Measurements from ENCODE around the gene CRLF3. TPM values are rescaled to one million over a fixed set of nuclear protein-coding genes. Genes with fewer than 3 reads are reported as not detected.
"Not testable (repeated sequence)": the region's sequence is repeated elsewhere in the genome, so short reads cannot be mapped to it uniquely, and the experiment has no call there.

Gene CRLF3
- polyA plus RNA-seq, 1 of the 3 experiments (the other 2 are of a cell fraction) = 10.9 TPM

GRCh38 chr17:30823421-30823820 is 1.1 kb downstream of the CRLF3 start:
- Histone ChIP-seq H3K27ac (ENCODE audit: low read depth in 2 of 2, low read length in 1 of 2) (peak overlapping the region; percentile 75 to 80; a peak in 2 of 4 replicates), H3K9me3 (no peaks in the 10 kb centered on the region), H3K4me2 (peak overlapping the region; percentile 85), H2AFZ (ENCODE audit: low read depth) (peak overlapping the region; percentile 91), H3K9me2 (no peaks in the 10 kb centered on the region), H3F3A (replicated peaks; ENCODE audit: insufficient read depth) (peaks cover 15% of the 10 kb centered on the region), H3K36me3 (replicated peaks in 1 of 2; ENCODE audit: control insufficient read depth in 1 of 2, insufficient read depth in 2 of 2, low read length in 1 of 2) (peaks cover 0 to 4% of the 10 kb centered on the region in 2 experiments), H3K79me2 (ENCODE audit: insufficient read depth) (peaks cover 60% of the 10 kb centered on the region), H3K27me3 (ENCODE audit: insufficient read depth) (no peaks in the 10 kb centered on the region), H4K20me1 (ENCODE audit: insufficient read depth) (no peaks in the 10 kb centered on the region), H3K4me3 (ENCODE audit: low read depth in 2 of 2, low read length in 1 of 2) (peak overlapping the region; percentile 65 to 95), H3K9ac (peak overlapping the region; percentile 90), H3K4me1 (ENCODE audit: control insufficient read depth in 1 of 2, insufficient read depth in 2 of 2, low read depth in 1 of 2, low read length in 1 of 2) (peaks cover 0 to 9% of the 10 kb centered on the region in 2 experiments; a peak in 2 of 4 replicates)
- WGBS (ENCODE audit: low lambda C conversion rate) = 43% methylated on average over 7 of the region's 7 CpGs
- TF ChIP-seq NRF1 (IDR thresholded peaks at IDR 0.05; ENCODE audit: low read depth, low read length) = no peak
- TF ChIP-seq SMC3 (IDR thresholded peaks at IDR 0.05; ENCODE audit: low read depth, low read length) = no peak
- TF ChIP-seq RAD21 (IDR thresholded peaks at IDR 0.05; ENCODE audit: low read length) = no peak
- TF ChIP-seq, protein P1, sequence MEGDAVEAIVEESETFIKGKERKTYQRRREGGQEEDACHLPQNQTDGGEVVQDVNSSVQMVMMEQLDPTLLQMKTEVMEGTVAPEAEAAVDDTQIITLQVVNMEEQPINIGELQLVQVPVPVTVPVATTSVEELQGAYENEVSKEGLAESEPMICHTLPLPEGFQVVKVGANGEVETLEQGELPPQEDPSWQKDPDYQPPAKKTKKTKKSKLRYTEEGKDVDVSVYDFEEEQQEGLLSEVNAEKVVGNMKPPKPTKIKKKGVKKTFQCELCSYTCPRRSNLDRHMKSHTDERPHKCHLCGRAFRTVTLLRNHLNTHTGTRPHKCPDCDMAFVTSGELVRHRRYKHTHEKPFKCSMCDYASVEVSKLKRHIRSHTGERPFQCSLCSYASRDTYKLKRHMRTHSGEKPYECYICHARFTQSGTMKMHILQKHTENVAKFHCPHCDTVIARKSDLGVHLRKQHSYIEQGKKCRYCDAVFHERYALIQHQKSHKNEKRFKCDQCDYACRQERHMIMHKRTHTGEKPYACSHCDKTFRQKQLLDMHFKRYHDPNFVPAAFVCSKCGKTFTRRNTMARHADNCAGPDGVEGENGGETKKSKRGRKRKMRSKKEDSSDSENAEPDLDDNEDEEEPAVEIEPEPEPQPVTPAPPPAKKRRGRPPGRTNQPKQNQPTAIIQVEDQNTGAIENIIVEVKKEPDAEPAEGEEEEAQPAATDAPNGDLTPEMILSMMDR (IDR thresholded peaks at IDR 0.05) = no peak
- TF ChIP-seq NFIC (IDR thresholded peaks at IDR 0.05; ENCODE audit: borderline replicate concordance) = no peak
- no peak for TF ChIP-seq USF2 (IDR thresholded peaks at IDR 0.05; ENCODE audit: borderline replicate concordance, low read depth, low read length)
- TF ChIP-seq FOXJ3 (CRISPR knock-in tag; IDR thresholded peaks at IDR 0.05) = no peak
- no peak for TF ChIP-seq RXRA (IDR thresholded peaks at IDR 0.05; ENCODE audit: borderline replicate concordance, low read depth)
- no peak for TF ChIP-seq EP300 (IDR thresholded peaks at IDR 0.05; ENCODE audit: borderline replicate concordance in 1 of 2, low read depth in 1 of 2, low read length in 1 of 2)
- TF ChIP-seq GATA2 (CRISPR knock-in tag; IDR thresholded peaks at IDR 0.05) = no peak
- TF ChIP-seq FOSL2 (IDR thresholded peaks at IDR 0.05; ENCODE audit: borderline replicate concordance, low read depth) = no peak
- TF ChIP-seq, protein P2, sequence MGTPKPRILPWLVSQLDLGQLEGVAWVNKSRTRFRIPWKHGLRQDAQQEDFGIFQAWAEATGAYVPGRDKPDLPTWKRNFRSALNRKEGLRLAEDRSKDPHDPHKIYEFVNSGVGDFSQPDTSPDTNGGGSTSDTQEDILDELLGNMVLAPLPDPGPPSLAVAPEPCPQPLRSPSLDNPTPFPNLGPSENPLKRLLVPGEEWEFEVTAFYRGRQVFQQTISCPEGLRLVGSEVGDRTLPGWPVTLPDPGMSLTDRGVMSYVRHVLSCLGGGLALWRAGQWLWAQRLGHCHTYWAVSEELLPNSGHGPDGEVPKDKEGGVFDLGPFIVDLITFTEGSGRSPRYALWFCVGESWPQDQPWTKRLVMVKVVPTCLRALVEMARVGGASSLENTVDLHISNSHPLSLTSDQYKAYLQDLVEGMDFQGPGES (IDR thresholded peaks at IDR 0.05; ENCODE audit: low read depth, low read length) = no peak
- no peak for TF ChIP-seq TAF1 (IDR thresholded peaks at IDR 0.05; ENCODE audit: borderline replicate concordance, low read depth, low read length)
- TF ChIP-seq TEAD4 (IDR thresholded peaks at IDR 0.05; ENCODE audit: borderline replicate concordance, insufficient read depth) = no peak
- TF ChIP-seq ELF1 (IDR thresholded peaks at IDR 0.05) = no peak
- TF ChIP-seq CHD2 (IDR thresholded peaks at IDR 0.05; ENCODE audit: low read length, partially characterized antibody) = no peak
- TF ChIP-seq MXI1 (IDR thresholded peaks at IDR 0.05; ENCODE audit: low read depth, low read length) = no peak
- TF ChIP-seq PBX3 (IDR thresholded peaks at IDR 0.05) = no peak
- no peak for TF ChIP-seq USF1 (IDR thresholded peaks at IDR 0.05; ENCODE audit: borderline replicate concordance, low read depth)
- TF ChIP-seq MEF2A (IDR thresholded peaks at IDR 0.05; ENCODE audit: borderline replicate concordance, low read depth) = no peak
- ChIA-PET POLR2A (no interaction called here), CTCF (interaction anchor here (0.8 to 1.9 kb wide), 3 partner anchors 13 to 33 kb away, joined by 3 to 4 read pairs (median 3); no protein-coding TSS in a partner anchor)
- no peak for DNase-seq

DNA sequence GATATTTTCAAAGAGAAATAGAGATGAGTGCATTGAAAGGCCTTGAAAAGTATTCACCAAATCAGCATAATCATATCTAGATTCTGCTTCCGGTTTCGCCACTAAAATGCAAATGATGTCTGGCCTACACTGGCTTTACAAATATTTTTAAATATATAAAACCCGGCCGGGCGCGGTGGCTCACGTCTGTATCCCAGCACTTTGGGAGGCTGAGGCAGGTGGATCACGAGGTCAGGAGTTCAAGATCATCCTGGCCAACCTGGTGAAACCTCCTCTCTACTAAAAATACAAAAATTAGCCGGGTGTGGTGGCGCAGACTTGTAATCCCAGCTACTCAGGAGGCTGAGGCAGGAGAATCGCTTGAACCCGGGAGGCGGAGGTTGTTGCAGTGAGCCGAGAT is 1.6 kb downstream of the CRLF3 start:
- Histone ChIP-seq H3F3A (replicated peaks; ENCODE audit: insufficient read depth) (peaks cover 15% of the 10 kb centered on the region), H3K4me2 (peak overlapping the region; percentile 85; the same call in 1 of the 2 replicates), H3K4me3 (ENCODE audit: low read depth in 2 of 2, low read length in 1 of 2) (0 out of 4 replicates have a peak overlapping the region, but pooled peaks of 1 of the 2 experiments have one; percentile 23), H3K79me2 (ENCODE audit: insufficient read depth) (peaks cover 65% of the 10 kb centered on the region)
- H3K4me1 ChIP-seq (ENCODE audit: control insufficient read depth in 1 of 2, insufficient read depth in 2 of 2, low read depth in 1 of 2, low read length in 1 of 2); H3K27me3 ChIP-seq (ENCODE audit: insufficient read depth); H4K20me1 ChIP-seq (ENCODE audit: insufficient read depth); H3K27ac ChIP-seq (ENCODE audit: low read depth in 2 of 2, low read length in 1 of 2); H3K9me2 ChIP-seq; POLR2A ChIA-PET; DNase-seq; H3K9ac ChIP-seq; H3K9me3 ChIP-seq; H3K36me3 ChIP-seq (replicated peaks in 1 of 2; ENCODE audit: control insufficient read depth in 1 of 2, insufficient read depth in 2 of 2, low read length in 1 of 2); H2AFZ ChIP-seq (ENCODE audit: low read depth): not testable (repeated sequence)
- 96% methylated on average over 14 of the region's 14 CpGs for WGBS (ENCODE audit: low lambda C conversion rate)
- CTCF ChIA-PET = interaction anchor here (0.8 to 0.9 kb wide), 2 partner anchors 13 to 15 kb away, joined by 3 read pairs; no protein-coding TSS in a partner anchor

Data from SK-N-SH (cell line).